ENCODE data around the gene MUSK.

DNA sequence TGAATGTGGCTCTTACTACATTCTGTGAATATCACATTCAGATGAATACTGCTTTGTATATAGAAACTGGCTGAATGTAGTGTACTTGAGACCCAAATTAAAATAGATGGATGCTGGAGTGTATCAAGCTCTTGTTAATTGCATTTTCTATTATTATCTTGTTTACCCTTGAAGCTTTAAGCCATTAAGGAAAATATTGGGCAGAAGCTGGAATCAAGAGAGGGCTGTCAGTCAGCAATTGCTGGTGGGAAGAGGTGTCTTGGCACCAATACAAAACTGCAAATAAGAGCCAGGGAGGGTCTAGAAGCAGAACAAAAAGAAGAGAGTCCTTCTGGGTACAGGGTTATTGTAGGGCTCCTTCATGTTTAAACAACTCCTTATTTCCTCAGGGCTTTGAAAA lies 38.8 kb downstream of the MUSK start:
- TF ChIP-seq, protein P1, sequence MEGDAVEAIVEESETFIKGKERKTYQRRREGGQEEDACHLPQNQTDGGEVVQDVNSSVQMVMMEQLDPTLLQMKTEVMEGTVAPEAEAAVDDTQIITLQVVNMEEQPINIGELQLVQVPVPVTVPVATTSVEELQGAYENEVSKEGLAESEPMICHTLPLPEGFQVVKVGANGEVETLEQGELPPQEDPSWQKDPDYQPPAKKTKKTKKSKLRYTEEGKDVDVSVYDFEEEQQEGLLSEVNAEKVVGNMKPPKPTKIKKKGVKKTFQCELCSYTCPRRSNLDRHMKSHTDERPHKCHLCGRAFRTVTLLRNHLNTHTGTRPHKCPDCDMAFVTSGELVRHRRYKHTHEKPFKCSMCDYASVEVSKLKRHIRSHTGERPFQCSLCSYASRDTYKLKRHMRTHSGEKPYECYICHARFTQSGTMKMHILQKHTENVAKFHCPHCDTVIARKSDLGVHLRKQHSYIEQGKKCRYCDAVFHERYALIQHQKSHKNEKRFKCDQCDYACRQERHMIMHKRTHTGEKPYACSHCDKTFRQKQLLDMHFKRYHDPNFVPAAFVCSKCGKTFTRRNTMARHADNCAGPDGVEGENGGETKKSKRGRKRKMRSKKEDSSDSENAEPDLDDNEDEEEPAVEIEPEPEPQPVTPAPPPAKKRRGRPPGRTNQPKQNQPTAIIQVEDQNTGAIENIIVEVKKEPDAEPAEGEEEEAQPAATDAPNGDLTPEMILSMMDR (IDR thresholded peaks at IDR 0.05) = no peak
- TF ChIP-seq POLR2A (IDR thresholded peaks at IDR 0.05) = no peak
- no peak for TF ChIP-seq EP300 (IDR thresholded peaks at IDR 0.05)
- TF ChIP-seq POLR2AphosphoS5 (IDR thresholded peaks at IDR 0.05) = no peak
